Neuronal stem cell (in vitro differentiated cells): ENCODE results near the gene CIAO2A. TPM values are rescaled to one million over a fixed set of nuclear protein-coding genes. Genes with fewer than 3 reads are reported as not detected.

ENCODE experiments used
- small RNA-seq: library from polyadenylated mRNA; stranded (forward); fragments of <200 nt; extraction: miRNeasy Mini kit (QIAGEN cat#:217004); gene quantifications from one replicate; pipeline ENCODE3, GENCODE V24; 2013; ENCODE audit not compliant: insufficient read depth

CIAO2A gene

Small RNA genes within 50 kb of the gene (small RNA-seq; reads per million reads assigned to genes)
- gene RF00019, result not detected
